ENCODE results near the gene MID2. TPM values are rescaled to one million over a fixed set of nuclear protein-coding genes. Genes with fewer than 3 reads are reported as not detected.

The MID2 gene
- total RNA-seq, 1 experiment from 2014 or later, result 5.1 TPM

GRCh38 chrX:107850422-107850765, 24.7 kb downstream of the MID2 start:
- H2AFZ ChIP-seq (ENCODE audit: low read depth, low read length, poor library complexity, severe bottlenecking), result no peak overlapping the region
- H3K27me3 ChIP-seq (ENCODE audit: insufficient read depth, low read length), result no peaks in the 10 kb centered on the region
- H3K4me1 ChIP-seq (ENCODE audit: control insufficient read depth in 1 of 2, insufficient read depth in 2 of 2, low read length in 2 of 2), result peaks cover 0 to 8% of the 10 kb centered on the region in 2 experiments; a peak in 1 of 4 replicates
- no peaks in the 10 kb centered on the region for H3K79me2 ChIP-seq (ENCODE audit: insufficient read depth, low read length)
- ATAC-seq (no peak), DNase-seq (ENCODE audit: low read depth, low spot score) (no peak)
- no peak overlapping the region for H3K27ac ChIP-seq (ENCODE audit: low read depth, low read length)
- no peak for TF ChIP-seq SRF (IDR thresholded peaks at IDR 0.05; ENCODE audit: low read depth)
- TF ChIP-seq REST (IDR thresholded peaks at IDR 0.05; ENCODE audit: low read depth), result no peak
- no peak for TF ChIP-seq ZBTB33 (IDR thresholded peaks at IDR 0.05; ENCODE audit: extremely low read depth, insufficient replicate concordance, low read length)
- no peak for TF ChIP-seq CTCF (IDR thresholded peaks at IDR 0.05 in 2 of 3, conservative IDR thresholded peaks at IDR 0.05 in 1 of 3; ENCODE audit: borderline replicate concordance in 1 of 3, insufficient read depth in 1 of 3, low read depth in 2 of 3, low read length in 2 of 3)
- no peak for TF ChIP-seq YY1 (IDR thresholded peaks at IDR 0.05; ENCODE audit: extremely low read depth, insufficient replicate concordance, low read depth, low read length)
- TF ChIP-seq ZFX (IDR thresholded peaks at IDR 0.05), result no peak
- TF ChIP-seq POLR2AphosphoS5 (IDR thresholded peaks at IDR 0.05; ENCODE audit: low read depth, low read length), result no peak
- TF ChIP-seq MAX (IDR thresholded peaks at IDR 0.05), result no peak
- no peak for TF ChIP-seq EGR1 (IDR thresholded peaks at IDR 0.05; ENCODE audit: low read depth)
- TF ChIP-seq JUND (IDR thresholded peaks at IDR 0.05), result no peak
- no peak for TF ChIP-seq EZH2 (IDR thresholded peaks at IDR 0.05)
- TF ChIP-seq SIN3A (IDR thresholded peaks at IDR 0.05; ENCODE audit: low read depth), result no peak
- no peaks in the 10 kb centered on the region for H3K36me3 ChIP-seq (ENCODE audit: control insufficient read depth in 1 of 2, insufficient read depth in 2 of 2, low read length in 2 of 2)
- no peak overlapping the region for H3K4me2 ChIP-seq (ENCODE audit: low read length)
- H3K9me3 ChIP-seq (ENCODE audit: control insufficient read depth in 1 of 2, insufficient read depth in 1 of 2, low read depth in 1 of 2, low read length in 2 of 2), result no peaks in the 10 kb centered on the region
- H3K4me3 ChIP-seq (replicated peaks in 1 of 2; ENCODE audit: low read depth in 1 of 2, low read length in 2 of 2), result no peak overlapping the region
- ChIA-PET POLR2A (no interaction called here), CTCF (no interaction called here), RAD21 (ENCODE audit: low non-redundant PET in 1 of 2, low total read pairs in 2 of 2, uncharacterized antibody in 2 of 2, unreplicated experiment in 2 of 2) (no interaction called here)
- no peaks in the 10 kb centered on the region for H4K20me1 ChIP-seq (ENCODE audit: insufficient read depth)
- H3K9ac ChIP-seq (ENCODE audit: low read length), result no peak overlapping the region
- no peaks in the 10 kb centered on the region for H3K9me2 ChIP-seq (ENCODE audit: insufficient read depth)
- no TSS peak for BruUV-seq (replicated peaks)
- intact Hi-C loops (cut with micrococcal nuclease), result no loop called here

Data from HCT116 (cell line).